Stimulated activated CD4-positive, alpha-beta T cell treated with anti-CD3 and anti-CD28 coated beads, Interleukin-15, amount 100 ng/mL, for 24 hours (primary cell): Measurements from ENCODE around the gene LINGO4.

Experiments
- DNase-seq: peaks from one replicate; pipeline ENCODE4 v3.0.0-alpha.2; 2020

The LINGO4 gene

GRCh38 chr1:151833172-151833900, 28.1 kb upstream of the LINGO4 start:
- DNase-seq, result no peak

DNA sequence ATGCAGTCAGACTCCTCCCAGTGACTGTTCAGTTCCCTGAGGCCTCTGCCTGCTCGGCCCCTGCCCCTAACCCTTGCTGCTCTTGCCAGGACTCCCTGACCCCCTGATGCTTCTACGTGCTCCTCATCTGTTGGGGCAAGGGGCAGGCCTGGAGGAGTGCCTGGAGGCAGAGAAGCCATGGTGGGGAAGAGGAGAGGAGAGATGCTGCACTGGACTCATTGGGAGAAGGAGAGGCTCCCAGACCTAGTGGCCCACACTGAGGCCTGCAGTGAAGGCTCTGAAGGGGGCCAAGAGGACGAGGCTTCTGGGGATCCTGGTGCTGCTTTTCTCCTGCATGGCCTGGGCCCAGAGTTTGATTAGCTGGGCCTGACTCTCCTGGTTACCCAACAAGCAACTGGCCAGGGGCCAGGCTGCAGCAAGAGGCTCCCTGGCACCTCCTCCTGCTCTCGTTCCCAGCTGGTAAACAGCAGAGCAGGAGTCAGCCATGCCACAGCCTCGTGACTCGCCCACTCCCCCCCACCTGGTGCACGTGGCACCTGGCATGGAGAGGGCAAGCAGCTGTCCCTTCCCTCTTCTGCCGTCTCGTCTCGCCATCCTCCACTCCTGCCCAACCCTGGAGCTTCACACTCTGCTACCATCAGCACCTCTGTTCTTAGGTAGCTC, 27.2 kb upstream of the LINGO4 start:
- no peak for DNase-seq

DNA sequence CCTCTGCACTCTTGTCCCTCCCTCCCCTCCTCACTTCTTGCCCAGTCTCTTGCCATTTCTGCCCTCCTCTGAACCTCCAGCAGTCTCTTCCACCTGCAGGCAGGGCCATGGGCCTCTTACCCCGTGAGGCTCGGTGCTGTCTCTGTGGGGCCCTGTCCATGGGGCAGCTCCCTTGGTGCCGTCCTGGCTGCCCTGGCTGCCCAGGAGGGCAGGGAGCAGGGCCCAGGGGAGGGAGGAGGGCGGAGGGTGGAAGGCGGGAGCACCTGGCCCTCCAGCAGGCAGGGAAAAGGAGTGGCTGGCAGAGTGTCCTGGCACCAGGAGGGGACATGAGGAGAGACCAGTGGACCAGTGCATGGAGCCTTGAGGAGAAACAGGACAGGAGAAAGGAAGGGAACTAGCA, 26.4 kb upstream of the LINGO4 start, which contains the start of gene RORC:
Gene RORC (minus strand): TSS at position 198 of the 400 bp plus-strand sequence. CDS start 38 bp downstream, at position 160.
- DNase-seq, result no peak

- DNase-seq, result no peak
Measured at GRCh38 chr1:151831256-151831591, 26.0 kb upstream of the LINGO4 start.

GRCh38 chr1:151830055-151830454, 24.8 kb upstream of the LINGO4 start:
- no peak for DNase-seq

DNA sequence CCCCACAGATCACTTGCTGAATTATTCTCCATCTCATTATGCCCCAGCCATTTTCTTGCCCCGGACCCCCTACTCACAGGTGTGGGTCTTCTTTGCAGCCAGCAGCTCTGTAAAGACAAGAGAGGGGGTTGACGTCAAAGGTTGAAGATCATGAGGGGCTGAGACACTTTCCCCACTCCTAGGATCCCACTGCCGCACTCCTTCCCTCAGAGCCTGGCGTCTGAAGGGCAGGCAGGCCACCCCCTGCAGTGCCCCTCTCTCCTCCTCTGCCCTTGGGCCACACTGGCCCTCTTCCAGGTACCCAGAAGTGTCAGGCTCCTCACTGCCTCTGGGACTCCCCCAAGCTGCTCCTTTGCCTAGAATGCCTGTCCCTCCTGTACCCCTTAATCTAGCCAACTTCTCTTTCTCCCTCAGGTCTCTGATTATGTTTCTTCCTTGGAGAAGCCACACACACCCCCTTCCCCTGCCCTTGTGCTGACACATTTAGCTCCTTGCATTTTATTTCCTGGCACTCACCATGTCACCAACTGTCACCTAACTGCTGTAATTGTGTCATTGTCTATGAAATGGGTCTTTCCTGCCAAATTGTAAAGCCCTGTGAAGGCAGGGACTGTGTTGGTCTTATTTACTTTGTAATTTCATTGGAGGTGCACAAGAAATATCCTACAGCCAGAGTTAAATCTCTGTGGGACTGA, 24.3 kb upstream of the LINGO4 start:
- no peak for DNase-seq

DNA sequence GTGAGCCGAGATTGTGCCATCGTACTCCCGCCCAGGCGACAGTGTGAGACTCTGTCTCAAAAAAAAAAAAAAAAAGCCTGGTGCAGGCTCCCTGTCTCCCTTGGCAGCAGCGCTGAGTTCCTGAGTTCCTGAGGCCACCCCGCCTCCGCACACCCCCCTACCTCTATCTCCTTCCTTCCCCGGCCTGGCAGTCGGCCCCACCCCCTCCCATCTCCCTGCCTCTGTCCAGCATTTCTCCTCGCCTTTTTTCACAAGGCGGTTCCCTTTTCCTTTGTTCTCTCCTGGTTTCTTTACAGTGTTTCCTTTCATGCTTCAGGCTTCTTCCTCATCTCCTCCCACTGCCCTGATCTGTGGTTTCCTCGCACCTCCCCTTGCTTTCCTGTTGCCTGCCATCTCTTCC, 23.7 kb upstream of the LINGO4 start:
- no peak for DNase-seq

DNA sequence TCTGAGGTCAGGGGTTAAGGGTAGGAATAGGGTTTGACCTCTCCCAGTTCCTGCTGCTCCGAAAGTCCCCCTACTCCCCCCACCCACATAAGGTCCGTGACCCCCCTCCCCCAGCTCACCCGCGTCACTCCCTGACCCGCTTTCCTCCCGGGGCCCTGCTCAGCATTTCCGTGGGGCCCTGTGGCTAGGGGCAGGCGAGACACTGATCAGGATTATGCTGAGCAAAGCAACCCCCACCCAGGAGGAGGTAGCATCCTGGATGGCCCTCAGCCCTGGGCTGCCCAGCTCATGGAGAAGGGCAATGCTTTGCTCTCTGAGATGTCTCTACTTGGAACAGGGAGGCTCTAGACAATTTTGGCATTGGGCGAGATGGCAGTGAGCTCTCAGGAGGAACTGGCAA, 22.6 kb upstream of the LINGO4 start:
- peak; percentile 31 for DNase-seq

DNA sequence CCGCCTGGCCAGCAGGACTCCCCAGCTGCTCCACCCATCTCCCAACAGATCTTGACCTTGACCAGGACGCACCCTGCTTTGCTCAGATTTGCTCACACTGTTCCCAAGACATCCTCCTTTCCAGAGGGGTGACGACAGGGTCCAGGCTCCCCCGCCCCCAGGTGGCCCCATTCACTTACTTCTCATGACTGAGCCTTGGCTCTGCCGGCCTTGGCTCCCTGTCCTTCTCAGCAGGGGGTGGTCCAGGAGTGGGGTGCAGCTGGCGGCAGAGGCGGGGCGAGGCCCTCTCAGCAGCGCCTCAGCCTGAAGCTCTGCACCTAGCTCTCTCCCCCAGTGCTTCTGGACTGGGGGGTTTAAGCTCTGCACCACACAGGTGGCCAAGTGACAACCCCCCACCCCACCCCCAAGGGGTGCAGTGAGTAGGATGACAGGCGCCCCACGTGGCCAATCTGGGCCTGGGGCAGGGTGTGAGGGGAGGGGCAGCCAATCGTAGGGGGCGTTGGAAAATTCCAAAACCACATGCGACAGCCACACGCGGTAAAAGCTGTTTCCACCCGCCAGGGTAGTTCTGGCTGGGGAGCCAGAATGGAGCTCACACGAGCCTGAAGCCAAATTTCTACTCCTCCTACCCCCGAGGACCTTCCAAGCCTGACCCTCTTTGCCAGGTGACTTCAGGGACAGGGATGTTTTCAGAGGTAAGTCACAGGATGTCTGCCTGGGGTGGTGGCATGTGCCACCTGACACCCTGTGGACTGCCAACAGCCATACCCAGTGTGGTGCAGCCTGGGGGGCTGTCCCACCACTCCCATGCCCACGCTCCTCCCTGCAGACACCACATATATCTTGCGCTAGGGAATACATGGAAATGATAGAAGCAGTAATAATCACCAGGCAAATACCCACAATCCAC, 20.8 kb upstream of the LINGO4 start:
- DNase-seq, result peak; percentile 64

- no peak for DNase-seq
Measured at GRCh38 chr1:151825204-151825603, 20.0 kb upstream of the LINGO4 start.

- no peak for DNase-seq
Measured at GRCh38 chr1:151823175-151823574, 18.0 kb upstream of the LINGO4 start.

DNA sequence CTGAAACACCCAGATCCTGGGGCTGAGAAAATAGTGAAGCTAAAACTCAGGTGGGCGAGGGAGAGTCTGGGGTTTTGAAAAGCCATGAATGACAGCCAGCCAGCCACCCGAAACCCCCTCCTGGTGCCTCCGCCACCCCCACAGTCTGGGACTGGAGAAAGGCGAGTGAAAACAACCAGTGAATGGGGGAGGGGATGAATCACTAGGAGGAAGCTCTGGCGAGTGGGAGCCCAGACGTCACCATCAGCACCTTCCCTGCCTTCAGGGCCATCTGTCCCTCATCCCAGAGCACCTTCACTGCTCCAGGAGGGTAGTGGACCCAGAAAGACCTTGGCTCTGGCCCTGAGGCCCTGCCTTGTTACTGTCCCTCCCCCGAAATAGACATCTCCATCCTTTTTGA, 17.2 kb upstream of the LINGO4 start:
- DNase-seq, result peak; percentile 73

GRCh38 chr1:151820940-151821339, 15.7 kb upstream of the LINGO4 start:
- no peak for DNase-seq

GRCh38 chr1:151819976-151820623, 14.9 kb upstream of the LINGO4 start:
- DNase-seq, result peak; percentile 53

- no peak for DNase-seq
Measured at GRCh38 chr1:151819227-151819835, 14.1 kb upstream of the LINGO4 start.

DNA sequence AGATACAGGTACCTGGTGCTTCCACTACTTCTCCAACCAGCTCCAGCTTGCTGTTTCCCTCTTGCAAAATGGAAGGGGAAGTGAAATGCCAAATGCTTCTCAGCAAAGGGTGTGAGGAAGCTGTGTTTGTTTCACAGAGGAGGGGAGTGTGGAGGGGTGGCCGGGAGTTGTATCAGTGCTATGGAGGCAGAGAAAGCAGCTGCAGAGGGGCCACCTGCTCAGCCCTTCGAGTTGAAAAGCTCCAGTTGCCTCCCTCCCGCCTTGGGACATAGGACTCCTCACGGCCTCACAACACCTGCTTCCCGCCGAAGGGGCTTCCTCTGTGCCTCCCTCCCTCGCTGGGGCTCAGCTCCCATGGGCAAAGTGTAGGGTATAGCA, 12.1 kb upstream of the LINGO4 start:
- no peak for DNase-seq

DNA sequence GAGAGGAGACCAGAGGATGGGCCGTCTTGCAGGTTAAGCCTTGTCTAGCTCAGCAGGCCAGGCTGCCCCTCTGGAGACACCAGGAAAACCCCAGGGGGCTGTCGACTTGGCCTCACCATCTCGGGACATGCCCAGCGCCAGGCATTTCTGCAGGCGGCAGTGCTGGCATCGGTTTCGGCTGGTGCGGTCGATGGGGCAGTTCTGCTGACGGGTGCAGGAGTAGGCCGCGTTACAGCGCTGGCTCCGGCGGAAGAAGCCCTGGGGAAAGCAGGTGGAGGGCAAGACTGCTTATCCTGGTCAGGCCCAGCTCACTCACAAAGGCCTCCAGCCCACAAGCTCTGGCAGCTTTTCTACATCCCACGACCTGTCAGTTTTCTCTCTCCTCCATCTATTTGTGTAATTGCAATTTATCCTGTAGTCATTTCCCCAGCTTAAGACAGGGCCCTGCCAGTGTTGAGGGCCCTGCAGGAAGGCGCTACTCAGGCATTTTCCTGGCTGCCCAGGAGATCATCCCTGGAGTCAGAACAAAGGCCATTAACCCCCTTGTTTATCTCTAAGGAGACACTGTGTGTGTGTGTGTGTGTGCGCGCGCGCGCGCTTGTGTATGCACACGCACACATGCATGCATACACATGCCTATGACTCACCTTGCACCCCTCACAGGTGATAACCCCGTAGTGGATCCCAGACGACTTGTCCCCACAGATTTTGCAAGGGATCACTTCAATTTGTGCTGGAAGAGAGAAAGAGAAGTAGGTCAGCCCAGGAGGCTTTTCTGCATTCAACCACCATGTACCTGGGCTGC, 11.5 kb upstream of the LINGO4 start:
- no peak for DNase-seq

DNA sequence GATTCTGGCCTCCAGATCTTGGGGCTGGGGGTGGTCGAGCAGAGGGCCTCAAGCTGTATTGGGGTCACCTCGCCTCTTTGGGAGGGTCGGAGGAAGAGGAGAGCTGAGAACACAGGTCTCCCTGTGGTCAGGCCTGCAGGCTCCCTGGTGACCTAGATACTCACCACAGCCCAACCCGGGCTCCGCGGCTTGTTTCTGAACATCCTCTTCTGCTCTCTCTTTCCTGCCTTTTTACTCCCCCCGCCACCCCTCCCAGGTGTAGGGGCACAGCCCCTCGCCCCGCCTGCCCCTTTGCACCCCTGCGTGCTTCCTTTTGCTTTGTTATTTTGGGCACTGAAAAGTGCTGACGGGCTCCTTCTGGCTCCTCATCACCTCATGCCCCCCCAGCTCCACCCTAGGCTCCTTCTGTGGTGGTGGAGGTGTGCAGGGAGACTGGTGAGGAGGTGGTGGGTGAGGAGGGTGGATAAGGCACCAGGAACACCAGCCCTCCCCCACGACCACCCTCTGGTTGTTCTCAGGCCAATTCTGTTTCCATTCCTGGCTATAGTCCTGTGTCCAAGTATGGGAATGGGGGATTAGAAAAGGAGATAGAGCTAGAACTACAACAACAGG, 10.6 kb upstream of the LINGO4 start:
- DNase-seq, result no peak

DNA sequence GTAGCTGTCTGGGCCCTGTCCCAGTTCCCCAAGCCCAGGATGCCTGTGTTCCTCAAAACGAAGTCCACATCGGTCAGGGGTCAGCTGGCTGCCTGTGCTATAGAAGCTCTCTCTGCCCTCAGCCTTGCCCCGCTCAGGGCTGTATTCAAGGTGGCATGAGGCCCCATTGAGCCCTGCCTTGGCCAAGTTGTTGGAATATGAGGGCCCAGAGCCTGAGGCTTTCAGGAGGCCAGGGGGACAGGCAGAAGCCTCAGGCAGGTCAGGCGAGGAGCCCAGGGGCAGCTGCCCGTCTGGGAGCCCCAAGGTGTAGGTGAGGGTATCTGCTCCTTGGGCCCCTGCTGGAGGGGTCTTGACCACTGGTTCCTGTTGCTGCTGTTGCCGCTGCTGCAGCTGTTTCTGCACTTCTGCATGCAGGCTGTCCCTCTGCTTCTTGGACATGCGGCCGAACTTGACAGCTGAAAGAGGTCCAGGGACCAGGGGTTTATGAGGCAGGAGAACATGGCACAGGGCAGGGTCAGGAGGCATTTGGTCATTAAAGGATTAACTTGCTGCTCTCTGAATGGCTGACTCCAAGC, 9.8 kb upstream of the LINGO4 start:
- DNase-seq, result no peak

DNA sequence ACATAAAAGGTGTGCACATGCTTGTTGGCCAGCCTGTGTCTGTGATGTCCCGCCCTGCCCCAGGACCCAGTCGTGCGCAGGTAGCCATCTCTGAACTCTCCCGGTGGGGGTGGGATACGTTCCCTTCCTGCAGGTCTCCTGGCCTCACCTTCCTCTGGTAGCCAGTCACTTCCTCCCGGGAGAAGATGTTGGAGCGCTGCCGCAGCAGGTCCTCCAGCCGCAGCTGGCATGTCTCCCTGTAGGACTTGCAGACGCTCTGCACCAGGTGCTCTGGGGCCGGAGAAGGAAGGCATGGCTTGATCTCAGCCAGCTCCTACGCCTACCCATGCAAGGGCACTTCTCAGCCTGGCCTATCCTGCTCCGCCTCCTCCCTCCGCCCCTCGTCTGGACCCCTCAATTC, 9.2 kb upstream of the LINGO4 start:
- DNase-seq, result no peak
